Nephron progenitor cell (in vitro differentiated cells): ENCODE measurements around the gene MON2.

Source experiments
- DNase-seq: peaks from one replicate; pipeline ENCODE4 v3.0.0; 2021
- H3K27ac Mint-ChIP-seq: 2 replicates; pipeline ENCODE4 v1.8.0; 2021; ENCODE audit warnings: mild to moderate bottlenecking, moderate library complexity, mixed read lengths
- H3K27me3 Mint-ChIP-seq: 2 replicates; pipeline ENCODE4 v1.8.0; 2021; ENCODE audit warnings: mild to moderate bottlenecking, low read depth, mixed read lengths; ENCODE audit not compliant: poor library complexity
- H3K36me3 Mint-ChIP-seq: 2 replicates; pipeline ENCODE4 v1.8.0; 2021; ENCODE audit warnings: low read depth, mixed read lengths
- H3K4me1 Mint-ChIP-seq: 2 replicates; pipeline ENCODE4 v1.8.0; 2021; ENCODE audit warnings: mixed read lengths
- H3K4me3 Mint-ChIP-seq: 2 replicates; pipeline ENCODE4 v1.8.0; 2021; ENCODE audit warnings: mild to moderate bottlenecking, moderate library complexity, mixed read lengths
- H3K9me3 Mint-ChIP-seq: 2 replicates; pipeline ENCODE4 v1.8.0; 2021; ENCODE audit warnings: mild to moderate bottlenecking, moderate library complexity, mixed read lengths
- CTCF ChIP-seq: fragments of 200-600 bp; sonication (generic); IDR thresholded peaks from 2 replicates; pipeline ENCODE4 v1.5.0; 2021; ENCODE audit warnings: antibody characterized with exemption

Gene MON2

GRCh38 chr12:62602255-62603060 lies 135.8 kb downstream of the MON2 start:
- Mint-ChIP-seq H3K36me3 (peaks cover 18% of the 10 kb centered on the region), H3K4me3 (peak overlapping the region; percentile 88), H3K4me1 (peaks cover 38% of the 10 kb centered on the region), H3K27ac (peak overlapping the region; percentile 100), H3K9me3 (no peaks in the 10 kb centered on the region), H3K27me3 (no peaks in the 10 kb centered on the region)
- TF ChIP-seq CTCF = no peak
- DNase-seq = peak; percentile 87

DNA sequence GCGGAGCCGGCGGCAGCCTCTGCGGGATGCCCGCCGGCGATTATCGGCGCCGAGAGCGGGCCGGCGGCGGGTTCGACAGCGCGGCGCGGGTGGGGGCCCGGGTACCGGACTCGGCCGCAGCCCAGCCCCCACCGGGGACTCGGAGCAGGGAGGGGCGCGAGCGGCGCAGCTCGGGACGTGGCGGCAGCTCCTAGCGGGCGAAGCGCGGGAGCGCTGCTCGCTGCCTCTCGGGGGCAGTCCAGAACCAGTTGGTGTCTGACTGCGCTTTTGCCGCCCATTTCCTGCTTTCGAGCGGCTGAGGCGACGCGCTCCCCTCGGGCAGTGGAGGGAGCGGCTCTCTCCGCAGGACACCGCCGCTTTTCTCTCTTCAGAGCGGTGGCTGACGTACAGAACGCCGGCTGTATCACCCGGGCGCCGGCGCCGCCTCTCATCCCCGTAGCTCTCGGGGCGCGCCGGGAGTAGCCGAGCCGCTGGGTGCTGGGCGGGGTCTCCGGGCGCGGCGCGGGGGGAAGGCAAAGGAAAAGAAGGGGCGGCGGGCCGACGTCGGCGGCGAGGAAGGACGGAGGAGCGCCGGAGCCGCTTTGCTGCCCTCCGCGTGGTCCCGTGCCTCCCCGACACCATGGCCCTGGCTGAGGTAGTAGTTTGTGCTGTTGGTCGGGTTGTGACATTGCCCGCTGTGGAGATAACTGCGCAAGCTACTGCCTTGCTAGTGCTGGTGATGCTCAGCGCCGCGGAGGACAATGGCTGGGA lies 136.6 kb downstream of the MON2 start:
- Mint-ChIP-seq H3K27me3 (no peaks in the 10 kb centered on the region), H3K27ac (peak overlapping the region; percentile 96), H3K4me3 (peak overlapping the region; percentile 97), H3K4me1 (peaks cover 38% of the 10 kb centered on the region), H3K9me3 (no peaks in the 10 kb centered on the region), H3K36me3 (peaks cover 20% of the 10 kb centered on the region)
- TF ChIP-seq CTCF = peak; percentile 32
- peak; percentile 80 for DNase-seq

GRCh38 chr12:62603811-62604098 lies 137.1 kb downstream of the MON2 start:
- no peaks in the 10 kb centered on the region for H3K9me3 Mint-ChIP-seq
- peak overlapping the region; percentile 96 for H3K27ac Mint-ChIP-seq
- no peaks in the 10 kb centered on the region for H3K27me3 Mint-ChIP-seq
- no peak for TF ChIP-seq CTCF
- H3K4me3 Mint-ChIP-seq = peak overlapping the region; percentile 97
- peaks cover 23% of the 10 kb centered on the region for H3K36me3 Mint-ChIP-seq
- H3K4me1 Mint-ChIP-seq = peaks cover 38% of the 10 kb centered on the region
- DNase-seq = no peak

GRCh38 chr12:62604373-62604772 lies 137.7 kb downstream of the MON2 start:
- TF ChIP-seq CTCF = no peak

DNA sequence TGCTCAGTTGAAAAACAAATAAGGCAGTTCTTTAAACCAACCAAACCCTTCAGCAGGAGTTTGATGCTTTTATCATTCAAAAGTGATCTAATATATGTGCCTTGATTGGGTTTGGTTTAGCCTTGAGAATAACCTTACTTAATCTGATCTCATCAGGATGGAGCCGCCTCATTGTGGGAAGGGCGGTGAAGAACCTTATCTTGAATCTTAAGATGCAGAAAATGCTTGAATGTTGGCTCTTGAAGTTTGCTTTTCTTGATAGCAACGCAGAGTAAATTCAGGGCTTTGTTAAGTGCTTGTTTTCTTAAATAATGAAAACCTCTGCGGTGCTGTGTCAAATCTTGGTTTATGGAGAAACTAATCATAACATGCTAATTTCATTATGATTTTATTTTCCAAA lies 138.2 kb downstream of the MON2 start:
- Mint-ChIP-seq H3K27ac (peak overlapping the region; percentile 68), H3K4me3 (peak overlapping the region; percentile 97), H3K4me1 (peaks cover 38% of the 10 kb centered on the region), H3K27me3 (no peaks in the 10 kb centered on the region), H3K36me3 (peaks cover 34% of the 10 kb centered on the region), H3K9me3 (no peaks in the 10 kb centered on the region)
- DNase-seq = no peak
- TF ChIP-seq CTCF = no peak

More at GRCh38 chr12:62604373-62604772, 137.7 kb downstream of the MON2 start:
- peaks cover 38% of the 10 kb centered on the region for H3K4me1 Mint-ChIP-seq
- DNase-seq = no peak
- peak overlapping the region; percentile 96 for H3K27ac Mint-ChIP-seq
- no peaks in the 10 kb centered on the region for H3K27me3 Mint-ChIP-seq
- H3K4me3 Mint-ChIP-seq = peak overlapping the region; percentile 97
- peaks cover 29% of the 10 kb centered on the region for H3K36me3 Mint-ChIP-seq
- no peaks in the 10 kb centered on the region for H3K9me3 Mint-ChIP-seq
